Skin epidermis (tissue), 12 donors: Measurements from ENCODE around the gene KLHL30.
"Not testable (repeated sequence)": the region's sequence is repeated elsewhere in the genome, so short reads cannot be mapped to it uniquely, and the experiment has no call there.

Experiments used
- H3K27ac ChIP-seq, 21 experiments: fragments of 200-600 bp; sonication (generic) in 11 of 21; one replicate each; pipeline ENCODE4 v1.5.0; 2020; ENCODE audit warnings: mild to moderate bottlenecking in 3 of 21, inconsistent platforms in 2 of 21, moderate library complexity in 2 of 21
- H3K4me3 ChIP-seq, 7 experiments: fragments of 200-600 bp; sonication (generic) in 2 of 7; one replicate each; pipeline ENCODE4 v1.5.0; 2020; ENCODE audit warnings: inconsistent platforms in 2 of 7, mild to moderate bottlenecking in 2 of 7, moderate library complexity in 1 of 7

KLHL30 gene

GRCh38 chr2:238101891-238102841 lies 36.3 kb upstream of the KLHL30 start:
- no peak overlapping the region for H3K27ac ChIP-seq

GRCh38 chr2:238102865-238103264 lies 35.6 kb upstream of the KLHL30 start:
- H3K27ac ChIP-seq = no peak overlapping the region
- H3K4me3 ChIP-seq = no peak overlapping the region

More at GRCh38 chr2:238101891-238102841, 36.3 kb upstream of the KLHL30 start:
- H3K4me3 ChIP-seq = no peak overlapping the region

- Histone ChIP-seq H3K4me3 (no peak overlapping the region), H3K27ac (no peak overlapping the region)
These were observed 34.8 kb upstream of the KLHL30 start for GRCh38 chr2:238103465-238104225.

GRCh38 chr2:238104226-238104690 lies 34.2 kb upstream of the KLHL30 start:
- Histone ChIP-seq H3K4me3 (no peak overlapping the region), H3K27ac (no peak overlapping the region)

GRCh38 chr2:238104691-238105371 lies 33.6 kb upstream of the KLHL30 start:
- no peak overlapping the region for H3K4me3 ChIP-seq
- no peak overlapping the region for H3K27ac ChIP-seq

- H3K27ac ChIP-seq = no peak overlapping the region
- H3K4me3 ChIP-seq = no peak overlapping the region
These were observed 32.7 kb upstream of the KLHL30 start for GRCh38 chr2:238105506-238106338.

GRCh38 chr2:238106339-238106697 lies 32.1 kb upstream of the KLHL30 start:
- Histone ChIP-seq H3K27ac (no peak overlapping the region), H3K4me3 (no peak overlapping the region)

- Histone ChIP-seq H3K27ac (peak overlapping the region in 1 of 21 experiments; percentile 66), H3K4me3 (no peak overlapping the region)
These were observed 31.6 kb upstream of the KLHL30 start for GRCh38 chr2:238106698-238107524.

GRCh38 chr2:238107525-238108422 lies 30.7 kb upstream of the KLHL30 start:
- H3K27ac ChIP-seq = peak overlapping the region in 1 of 21 experiments; percentile 66
- no peak overlapping the region for H3K4me3 ChIP-seq

- Histone ChIP-seq H3K27ac (peak overlapping the region in 1 of 21 experiments; percentile 9), H3K4me3 (no peak overlapping the region)
These were observed 29.9 kb upstream of the KLHL30 start for GRCh38 chr2:238108423-238109183.

GRCh38 chr2:238113611-238114010 lies 24.9 kb upstream of the KLHL30 start:
- Histone ChIP-seq H3K4me3 (no peak overlapping the region), H3K27ac (no peak overlapping the region)

GRCh38 chr2:238114331-238114841 lies 24.1 kb upstream of the KLHL30 start:
- H3K27ac ChIP-seq = no peak overlapping the region
- H3K4me3 ChIP-seq = no peak overlapping the region

- Histone ChIP-seq H3K27ac (no peak overlapping the region), H3K4me3 (no peak overlapping the region)
These were observed 23.4 kb upstream of the KLHL30 start for GRCh38 chr2:238114851-238115660.

GRCh38 chr2:238115709-238116108 lies 22.8 kb upstream of the KLHL30 start:
- not testable (repeated sequence) for H3K4me3 ChIP-seq, H3K27ac ChIP-seq

- no peak overlapping the region for H3K27ac ChIP-seq
- H3K4me3 ChIP-seq = no peak overlapping the region
These were observed 21.9 kb upstream of the KLHL30 start for GRCh38 chr2:238116298-238117198.
